GM23338 (cell line): Measurements from ENCODE around the gene GDE1.

Experiments
- CREB1 ChIP-seq: fragments of 250-450 bp; sonication (Bioruptor Pico); IDR thresholded peaks from 2 replicates; pipeline ENCODE4 v1.5.0; 2020; ENCODE audit warnings: low read depth, mild to moderate bottlenecking, moderate library complexity
- CTCF ChIP-seq, 2 experiments: fragments of 200-600 bp in 1 of 2; sonication (generic) in 1 of 2; conservative IDR thresholded peaks; 2 replicates each; pipeline versions ENCODE4 v1.5.1 to v1.6.1; 2016 to 2017; ENCODE audit warnings: antibody characterized with exemption in 2 of 2, low read depth in 2 of 2, mild to moderate bottlenecking in 2 of 2, moderate library complexity in 1 of 2
- ETS1 ChIP-seq: IDR thresholded peaks from 2 replicates; pipeline ENCODE4 v1.6.1; 2016; ENCODE audit warnings: antibody characterized with exemption
- EZH2 ChIP-seq: fragments of 200-600 bp; sonication (generic); IDR thresholded peaks from one replicate; pipeline ENCODE4 v1.8.0; 2017; ENCODE audit warnings: antibody characterized with exemption, mild to moderate bottlenecking, low read depth; ENCODE audit not compliant: unreplicated experiment
- EZH2phosphoT487 ChIP-seq: fragments of 200-600 bp; sonication (generic); IDR thresholded peaks from one replicate; pipeline ENCODE4 v1.8.1; 2018; ENCODE audit warnings: antibody characterized with exemption; ENCODE audit not compliant: unreplicated experiment
- JUNB ChIP-seq: IDR thresholded peaks from one replicate; pipeline ENCODE4 v1.6.1; 2016; ENCODE audit warnings: antibody characterized with exemption; ENCODE audit not compliant: unreplicated experiment
- POLR2AphosphoS5 ChIP-seq: IDR thresholded peaks from 2 replicates; pipeline ENCODE4 v1.6.1; 2016; ENCODE audit warnings: antibody characterized with exemption, low read depth
- STAT1 ChIP-seq: IDR thresholded peaks from one replicate; pipeline ENCODE4 v1.6.1; 2016; ENCODE audit warnings: antibody characterized with exemption; ENCODE audit not compliant: unreplicated experiment
- ZNF331 ChIP-seq: fragments of 250-450 bp; sonication (Bioruptor Pico); IDR thresholded peaks from 2 replicates; pipeline ENCODE4 v1.5.0; 2020; ENCODE audit warnings: low read depth, mild to moderate bottlenecking, moderate library complexity
- TF ChIP-seq, protein P1 (sequence below): IDR thresholded peaks from one replicate; pipeline ENCODE4 v1.6.1; 2018; ENCODE audit warnings: antibody characterized with exemption; ENCODE audit not compliant: unreplicated experiment
- TF ChIP-seq, protein P2 (sequence below): fragments of 250-450 bp; sonication (Bioruptor Pico); IDR thresholded peaks from 2 replicates; pipeline ENCODE4 v1.5.0; 2020; ENCODE audit warnings: mild to moderate bottlenecking, moderate library complexity

DNA sequence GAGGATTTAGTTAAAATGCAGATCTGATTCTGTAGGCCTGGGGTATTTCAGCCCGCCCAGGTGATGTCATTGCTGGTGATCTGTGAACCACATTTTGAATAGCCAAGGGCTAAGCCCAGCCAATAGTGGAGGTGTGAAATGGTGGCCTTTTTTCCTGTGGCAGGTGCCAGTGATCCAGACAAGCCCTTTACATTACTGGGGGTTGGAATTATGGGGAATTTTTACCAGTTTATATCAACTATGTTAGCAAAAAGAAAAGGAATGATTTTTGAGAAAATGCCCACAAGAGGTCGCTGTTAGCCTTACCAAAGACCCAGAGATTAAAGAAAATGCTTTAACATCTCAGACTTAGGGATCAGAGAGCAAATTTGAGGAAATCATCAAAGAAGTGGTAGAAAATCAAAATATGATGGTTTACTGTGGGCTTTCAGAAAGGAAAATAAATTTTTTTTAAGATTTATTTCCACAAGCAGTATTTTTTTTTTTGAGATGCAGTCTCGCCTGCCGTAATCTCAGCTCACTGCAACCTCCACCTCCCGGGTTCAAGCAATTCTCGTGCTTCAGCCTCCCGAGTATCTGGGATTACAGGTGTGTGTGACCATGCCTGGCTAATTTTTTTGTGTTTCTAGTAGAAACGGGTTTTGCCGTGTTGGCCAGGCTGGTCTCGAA lies 37.5 kb upstream of the GDE1 start:
- TF ChIP-seq POLR2AphosphoS5 (no peak), EZH2phosphoT487 (no peak), CTCF (conservative IDR thresholded peaks at IDR 0.05; ENCODE audit: low read depth in 2 of 2) (peak; percentile 57 to 92), EZH2 (no peak), STAT1 (no peak), JUNB (no peak), ZNF331 (no peak), CREB1 (no peak), ETS1 (no peak)
- TF ChIP-seq, protein P1, sequence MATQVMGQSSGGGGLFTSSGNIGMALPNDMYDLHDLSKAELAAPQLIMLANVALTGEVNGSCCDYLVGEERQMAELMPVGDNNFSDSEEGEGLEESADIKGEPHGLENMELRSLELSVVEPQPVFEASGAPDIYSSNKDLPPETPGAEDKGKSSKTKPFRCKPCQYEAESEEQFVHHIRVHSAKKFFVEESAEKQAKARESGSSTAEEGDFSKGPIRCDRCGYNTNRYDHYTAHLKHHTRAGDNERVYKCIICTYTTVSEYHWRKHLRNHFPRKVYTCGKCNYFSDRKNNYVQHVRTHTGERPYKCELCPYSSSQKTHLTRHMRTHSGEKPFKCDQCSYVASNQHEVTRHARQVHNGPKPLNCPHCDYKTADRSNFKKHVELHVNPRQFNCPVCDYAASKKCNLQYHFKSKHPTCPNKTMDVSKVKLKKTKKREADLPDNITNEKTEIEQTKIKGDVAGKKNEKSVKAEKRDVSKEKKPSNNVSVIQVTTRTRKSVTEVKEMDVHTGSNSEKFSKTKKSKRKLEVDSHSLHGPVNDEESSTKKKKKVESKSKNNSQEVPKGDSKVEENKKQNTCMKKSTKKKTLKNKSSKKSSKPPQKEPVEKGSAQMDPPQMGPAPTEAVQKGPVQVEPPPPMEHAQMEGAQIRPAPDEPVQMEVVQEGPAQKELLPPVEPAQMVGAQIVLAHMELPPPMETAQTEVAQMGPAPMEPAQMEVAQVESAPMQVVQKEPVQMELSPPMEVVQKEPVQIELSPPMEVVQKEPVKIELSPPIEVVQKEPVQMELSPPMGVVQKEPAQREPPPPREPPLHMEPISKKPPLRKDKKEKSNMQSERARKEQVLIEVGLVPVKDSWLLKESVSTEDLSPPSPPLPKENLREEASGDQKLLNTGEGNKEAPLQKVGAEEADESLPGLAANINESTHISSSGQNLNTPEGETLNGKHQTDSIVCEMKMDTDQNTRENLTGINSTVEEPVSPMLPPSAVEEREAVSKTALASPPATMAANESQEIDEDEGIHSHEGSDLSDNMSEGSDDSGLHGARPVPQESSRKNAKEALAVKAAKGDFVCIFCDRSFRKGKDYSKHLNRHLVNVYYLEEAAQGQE: no peak
- TF ChIP-seq, protein P2, sequence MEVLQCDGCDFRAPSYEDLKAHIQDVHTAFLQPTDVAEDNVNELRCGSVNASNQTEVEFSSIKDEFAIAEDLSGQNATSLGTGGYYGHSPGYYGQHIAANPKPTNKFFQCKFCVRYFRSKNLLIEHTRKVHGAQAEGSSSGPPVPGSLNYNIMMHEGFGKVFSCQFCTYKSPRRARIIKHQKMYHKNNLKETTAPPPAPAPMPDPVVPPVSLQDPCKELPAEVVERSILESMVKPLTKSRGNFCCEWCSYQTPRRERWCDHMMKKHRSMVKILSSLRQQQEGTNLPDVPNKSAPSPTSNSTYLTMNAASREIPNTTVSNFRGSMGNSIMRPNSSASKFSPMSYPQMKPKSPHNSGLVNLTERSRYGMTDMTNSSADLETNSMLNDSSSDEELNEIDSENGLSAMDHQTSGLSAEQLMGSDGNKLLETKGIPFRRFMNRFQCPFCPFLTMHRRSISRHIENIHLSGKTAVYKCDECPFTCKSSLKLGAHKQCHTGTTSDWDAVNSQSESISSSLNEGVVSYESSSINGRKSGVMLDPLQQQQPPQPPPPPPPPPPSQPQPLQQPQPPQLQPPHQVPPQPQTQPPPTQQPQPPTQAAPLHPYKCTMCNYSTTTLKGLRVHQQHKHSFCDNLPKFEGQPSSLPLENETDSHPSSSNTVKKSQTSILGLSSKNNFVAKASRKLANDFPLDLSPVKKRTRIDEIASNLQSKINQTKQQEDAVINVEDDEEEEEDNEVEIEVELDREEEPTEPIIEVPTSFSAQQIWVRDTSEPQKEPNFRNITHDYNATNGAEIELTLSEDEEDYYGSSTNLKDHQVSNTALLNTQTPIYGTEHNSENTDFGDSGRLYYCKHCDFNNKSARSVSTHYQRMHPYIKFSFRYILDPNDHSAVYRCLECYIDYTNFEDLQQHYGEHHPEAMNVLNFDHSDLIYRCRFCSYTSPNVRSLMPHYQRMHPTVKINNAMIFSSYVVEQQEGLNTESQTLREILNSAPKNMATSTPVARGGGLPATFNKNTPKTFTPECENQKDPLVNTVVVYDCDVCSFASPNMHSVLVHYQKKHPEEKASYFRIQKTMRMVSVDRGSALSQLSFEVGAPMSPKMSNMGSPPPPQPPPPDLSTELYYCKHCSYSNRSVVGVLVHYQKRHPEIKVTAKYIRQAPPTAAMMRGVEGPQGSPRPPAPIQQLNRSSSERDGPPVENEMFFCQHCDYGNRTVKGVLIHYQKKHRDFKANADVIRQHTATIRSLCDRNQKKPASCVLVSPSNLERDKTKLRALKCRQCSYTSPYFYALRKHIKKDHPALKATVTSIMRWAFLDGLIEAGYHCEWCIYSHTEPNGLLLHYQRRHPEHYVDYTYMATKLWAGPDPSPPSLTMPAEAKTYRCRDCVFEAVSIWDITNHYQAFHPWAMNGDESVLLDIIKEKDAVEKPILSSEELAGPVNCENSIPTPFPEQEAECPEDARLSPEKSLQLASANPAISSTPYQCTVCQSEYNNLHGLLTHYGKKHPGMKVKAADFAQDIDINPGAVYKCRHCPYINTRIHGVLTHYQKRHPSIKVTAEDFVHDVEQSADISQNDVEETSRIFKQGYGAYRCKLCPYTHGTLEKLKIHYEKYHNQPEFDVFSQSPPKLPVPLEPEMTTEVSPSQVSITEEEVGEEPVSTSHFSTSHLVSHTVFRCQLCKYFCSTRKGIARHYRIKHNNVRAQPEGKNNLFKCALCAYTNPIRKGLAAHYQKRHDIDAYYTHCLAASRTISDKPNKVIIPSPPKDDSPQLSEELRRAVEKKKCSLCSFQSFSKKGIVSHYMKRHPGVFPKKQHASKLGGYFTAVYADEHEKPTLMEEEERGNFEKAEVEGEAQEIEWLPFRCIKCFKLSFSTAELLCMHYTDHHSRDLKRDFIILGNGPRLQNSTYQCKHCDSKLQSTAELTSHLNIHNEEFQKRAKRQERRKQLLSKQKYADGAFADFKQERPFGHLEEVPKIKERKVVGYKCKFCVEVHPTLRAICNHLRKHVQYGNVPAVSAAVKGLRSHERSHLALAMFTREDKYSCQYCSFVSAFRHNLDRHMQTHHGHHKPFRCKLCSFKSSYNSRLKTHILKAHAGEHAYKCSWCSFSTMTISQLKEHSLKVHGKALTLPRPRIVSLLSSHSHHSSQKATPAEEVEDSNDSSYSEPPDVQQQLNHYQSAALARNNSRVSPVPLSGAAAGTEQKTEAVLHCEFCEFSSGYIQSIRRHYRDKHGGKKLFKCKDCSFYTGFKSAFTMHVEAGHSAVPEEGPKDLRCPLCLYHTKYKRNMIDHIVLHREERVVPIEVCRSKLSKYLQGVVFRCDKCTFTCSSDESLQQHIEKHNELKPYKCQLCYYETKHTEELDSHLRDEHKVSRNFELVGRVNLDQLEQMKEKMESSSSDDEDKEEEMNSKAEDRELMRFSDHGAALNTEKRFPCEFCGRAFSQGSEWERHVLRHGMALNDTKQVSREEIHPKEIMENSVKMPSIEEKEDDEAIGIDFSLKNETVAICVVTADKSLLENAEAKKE (CRISPR knock-in tag): no peak
